Astrocyte (in vitro differentiated cells and primary cell): ENCODE results near the gene NUBP2. TPM values are rescaled to one million over a fixed set of nuclear protein-coding genes. Genes with fewer than 3 reads are reported as not detected.

ENCODE experiments used
- DNase-seq: peaks from one replicate; pipeline ENCODE4 v3.0.0-alpha.2; 2010; ENCODE audit warnings: low read depth
- FAIRE-seq: peaks from 2 replicates; lab custom pipeline; 2011; peaks lifted over from hg19 to GRCh38; lab: Jason Lieb, UNC
- H2AFZ ChIP-seq: 2 replicates; pipeline ENCODE4 v1.6.0; 2012; ENCODE audit warnings: low read depth, low read length, inconsistent platforms
- H3K27ac ChIP-seq: 2 replicates; pipeline ENCODE4 v1.5.1; 2011; ENCODE audit warnings: low read depth, low read length, inconsistent platforms
- H3K27me3 ChIP-seq: 2 replicates; pipeline ENCODE4 v1.6.0; 2011; ENCODE audit warnings: low read length, inconsistent platforms; ENCODE audit not compliant: insufficient read depth
- H3K36me3 ChIP-seq: 2 replicates; pipeline ENCODE4 v1.5.1; 2011; ENCODE audit warnings: low read length, inconsistent platforms; ENCODE audit not compliant: insufficient read depth
- H3K4me1 ChIP-seq: 2 replicates; pipeline ENCODE4 v1.5.1; 2011; ENCODE audit warnings: low read length, inconsistent platforms; ENCODE audit not compliant: insufficient read depth
- H3K4me2 ChIP-seq: 2 replicates; pipeline ENCODE4 v1.6.0; 2012; ENCODE audit warnings: low read length, inconsistent platforms
- H3K4me3 ChIP-seq: 2 replicates; pipeline ENCODE4 v1.5.1; 2011; ENCODE audit warnings: low read depth, mild to moderate bottlenecking, low read length, inconsistent platforms; ENCODE audit not compliant: insufficient read depth
- H3K79me2 ChIP-seq: 2 replicates; pipeline ENCODE4 v1.6.0; 2012; ENCODE audit warnings: mild to moderate bottlenecking, low read length, inconsistent platforms; ENCODE audit not compliant: insufficient read depth
- H3K9ac ChIP-seq: 2 replicates; pipeline ENCODE4 v1.6.0; 2012; ENCODE audit warnings: mild to moderate bottlenecking, low read length, inconsistent platforms
- H3K9me3 ChIP-seq: 2 replicates; pipeline ENCODE4 v1.5.1; 2012; ENCODE audit warnings: low read depth, mild to moderate bottlenecking, low read length, inconsistent platforms; ENCODE audit not compliant: insufficient read depth
- H4K20me1 ChIP-seq: 2 replicates; pipeline ENCODE4 v1.6.0; 2012; ENCODE audit warnings: low read length, inconsistent platforms; ENCODE audit not compliant: insufficient read depth
- H3K27ac Mint-ChIP-seq: one replicate; pipeline ENCODE4 v1.8.0; 2021; ENCODE audit warnings: mild to moderate bottlenecking, mixed read lengths; ENCODE audit not compliant: unreplicated experiment
- H3K27me3 Mint-ChIP-seq: one replicate; pipeline ENCODE4 v1.8.0; 2021; ENCODE audit warnings: low read depth, mixed read lengths; ENCODE audit not compliant: unreplicated experiment
- H3K36me3 Mint-ChIP-seq: one replicate; pipeline ENCODE4 v1.8.0; 2021; ENCODE audit warnings: low read depth, mixed read lengths; ENCODE audit not compliant: unreplicated experiment
- H3K4me1 Mint-ChIP-seq: one replicate; pipeline ENCODE4 v1.8.0; 2021; ENCODE audit warnings: low read depth, mixed read lengths; ENCODE audit not compliant: unreplicated experiment
- H3K4me3 Mint-ChIP-seq: one replicate; pipeline ENCODE4 v1.8.0; 2021; ENCODE audit warnings: mild to moderate bottlenecking, moderate library complexity, mixed read lengths; ENCODE audit not compliant: unreplicated experiment
- H3K9me3 Mint-ChIP-seq: one replicate; pipeline ENCODE4 v1.8.0; 2021; ENCODE audit warnings: mild to moderate bottlenecking, mixed read lengths; ENCODE audit not compliant: unreplicated experiment
- CTCF ChIP-seq: IDR thresholded peaks from 2 replicates; pipeline ENCODE4 v1.5.1; 2011; ENCODE audit warnings: low read depth, mild to moderate bottlenecking, inconsistent platforms, low read length, moderate library complexity; ENCODE audit not compliant: insufficient read depth
- EZH2 ChIP-seq: IDR thresholded peaks from 2 replicates; pipeline ENCODE4 v1.6.1; 2012; ENCODE audit warnings: mild to moderate bottlenecking, low read length, inconsistent platforms; ENCODE audit not compliant: insufficient read depth
- total RNA-seq: library from RNA; stranded (reverse); gene quantifications from 2 replicates; pipeline ENCODE4 v1.2.1, GENCODE V29; 2021

Gene NUBP2
- total RNA-seq, 1 donor from 2014 or later: 41.4 TPM

DNA sequence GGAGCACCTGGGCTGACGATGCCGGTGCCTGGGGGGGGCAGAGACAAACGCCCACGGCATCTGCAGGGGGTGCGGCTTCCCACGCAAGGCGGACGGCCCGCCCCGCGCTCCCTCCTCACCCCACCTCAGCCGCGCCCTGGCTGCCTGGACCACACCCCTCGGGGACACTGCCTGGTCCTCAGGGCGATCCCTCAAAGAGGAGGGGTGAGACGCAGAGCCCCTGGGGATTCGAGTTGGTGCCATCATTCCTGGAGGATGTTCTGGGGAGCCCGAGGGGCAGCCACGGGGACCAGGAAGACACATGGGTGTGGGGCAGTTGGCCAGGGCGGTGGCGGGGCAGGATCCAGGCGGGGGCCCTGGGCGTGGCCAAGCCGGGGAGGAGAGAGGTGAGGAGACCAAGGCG, 6.9 kb downstream of the NUBP2 start:
- no peaks in the 10 kb centered on the region for H3K9me3 ChIP-seq
- Mint-ChIP-seq H3K27me3 (no peaks in the 10 kb centered on the region), H3K27ac (no peak overlapping the region), H3K4me1 (no peaks in the 10 kb centered on the region), H3K4me3 (no peak overlapping the region), H3K36me3 (no peaks in the 10 kb centered on the region), H3K9me3 (no peaks in the 10 kb centered on the region)
- no peaks in the 10 kb centered on the region for H3K4me1 ChIP-seq
- H3K4me3 ChIP-seq: no peak overlapping the region
- H3K4me2 ChIP-seq: no peak overlapping the region
- H2AFZ ChIP-seq: no peak overlapping the region
- no peak for DNase-seq
- peaks cover 2% of the 10 kb centered on the region for H3K36me3 ChIP-seq
- peaks cover 36% of the 10 kb centered on the region for H3K79me2 ChIP-seq
- TF ChIP-seq CTCF: no peak
- H4K20me1 ChIP-seq: peaks cover 28% of the 10 kb centered on the region
- no peaks in the 10 kb centered on the region for H3K27me3 ChIP-seq
- no peak for FAIRE-seq
- no peak overlapping the region for H3K27ac ChIP-seq
- no peak overlapping the region for H3K9ac ChIP-seq

- Histone ChIP-seq H3K4me1 (no peaks in the 10 kb centered on the region), H3K27ac (no peak overlapping the region), H3K36me3 (no peaks in the 10 kb centered on the region), H2AFZ (no peak overlapping the region), H3K4me3 (no peak overlapping the region), H4K20me1 (peaks cover 25% of the 10 kb centered on the region), H3K79me2 (peaks cover 30% of the 10 kb centered on the region), H3K4me2 (no peak overlapping the region), H3K9ac (no peak overlapping the region), H3K27me3 (no peaks in the 10 kb centered on the region), H3K9me3 (no peaks in the 10 kb centered on the region)
- no peak for DNase-seq
- TF ChIP-seq EZH2 (no peak), CTCF (no peak)
- Mint-ChIP-seq H3K27me3 (no peaks in the 10 kb centered on the region), H3K4me1 (no peaks in the 10 kb centered on the region), H3K4me3 (no peak overlapping the region), H3K27ac (no peak overlapping the region), H3K9me3 (no peaks in the 10 kb centered on the region), H3K36me3 (peaks cover under 1% of the 10 kb centered on the region)
- no peak for FAIRE-seq
Measured at GRCh38 chr16:1790261-1790610, 7.5 kb downstream of the NUBP2 start.

DNA sequence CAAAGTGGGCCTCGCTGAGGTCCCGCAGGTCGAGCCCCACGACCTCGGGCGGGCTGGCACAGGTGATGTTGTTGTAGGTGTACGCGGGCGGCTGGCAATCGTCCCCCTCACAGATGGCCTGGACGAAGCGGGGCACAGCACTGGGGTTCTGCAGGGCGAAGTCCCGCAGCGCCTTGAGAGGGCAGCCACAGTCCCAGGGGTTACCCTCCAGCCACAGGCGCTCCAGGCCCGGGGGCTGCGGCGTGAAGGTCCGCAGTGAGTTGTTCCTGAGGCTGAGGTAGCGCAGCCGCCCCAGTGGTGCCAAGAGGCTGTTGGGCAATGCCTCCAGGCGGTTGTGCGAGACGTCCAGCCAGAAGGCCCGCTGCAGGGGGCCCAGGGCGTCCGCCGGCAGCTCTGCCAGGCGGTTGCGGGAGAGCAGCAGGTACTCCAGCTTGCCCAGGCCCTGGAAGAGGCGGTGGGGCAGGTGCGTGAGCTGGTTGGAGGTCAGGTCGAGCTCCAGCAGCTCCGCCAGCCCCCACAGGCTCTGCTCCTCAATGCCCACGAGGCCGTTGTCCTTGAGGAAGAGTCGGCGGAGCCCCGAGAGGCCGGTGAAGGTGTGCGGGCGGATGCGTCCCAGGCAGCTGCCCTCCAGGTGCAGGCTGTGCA, 8.0 kb downstream of the NUBP2 start:
- H3K4me1 Mint-ChIP-seq: no peaks in the 10 kb centered on the region
- no peak overlapping the region for H3K27ac Mint-ChIP-seq
- H3K36me3 Mint-ChIP-seq: peaks cover 3% of the 10 kb centered on the region
- H3K9me3 Mint-ChIP-seq: no peaks in the 10 kb centered on the region
- peaks cover 25% of the 10 kb centered on the region for H3K79me2 ChIP-seq
- H3K9ac ChIP-seq: no peak overlapping the region
- H3K9me3 ChIP-seq: no peaks in the 10 kb centered on the region
- peaks cover 20% of the 10 kb centered on the region for H4K20me1 ChIP-seq
- H3K27me3 ChIP-seq: no peaks in the 10 kb centered on the region
- H2AFZ ChIP-seq: no peak overlapping the region
- DNase-seq: no peak
- H3K4me3 Mint-ChIP-seq: no peak overlapping the region
- TF ChIP-seq EZH2 (no peak), CTCF (no peak)
- H3K27me3 Mint-ChIP-seq: no peaks in the 10 kb centered on the region
- no peak for FAIRE-seq
- H3K27ac ChIP-seq: no peak overlapping the region
- H3K36me3 ChIP-seq: no peaks in the 10 kb centered on the region
- no peak overlapping the region for H3K4me2 ChIP-seq
- no peaks in the 10 kb centered on the region for H3K4me1 ChIP-seq
- H3K4me3 ChIP-seq: no peak overlapping the region
